Transverse colon (tissue), 4 donors: ENCODE data around the gene OR5T3. TPM values are rescaled to one million over a fixed set of nuclear protein-coding genes. Genes with fewer than 3 reads are reported as not detected.
"Not testable (repeated sequence)": the region's sequence is repeated elsewhere in the genome, so short reads cannot be mapped to it uniquely, and the experiment has no call there.

ENCODE experiments used
- DNase-seq: peaks from one replicate; pipeline ENCODE4 v3.0.0-alpha.2; 2019
- H3K27ac ChIP-seq, 4 donors: fragments of 200-600 bp; sonication (generic); 2 replicates each; pipeline ENCODE4 v1.5.1; 2016 to 2018; ENCODE audit warnings: inconsistent platforms in 4 of 4
- H3K27me3 ChIP-seq: fragments of 200-600 bp; sonication (generic); 2 replicates; pipeline ENCODE4 v1.5.1; 2017; ENCODE audit warnings: inconsistent platforms
- H3K36me3 ChIP-seq, 4 donors: fragments of 200-600 bp; sonication (generic); 2 replicates each; pipeline ENCODE4 v1.5.1; 2017 to 2019; ENCODE audit warnings: inconsistent platforms in 4 of 4
- H3K4me1 ChIP-seq, 4 donors: fragments of 200-600 bp; sonication (generic); 2 replicates each; pipeline ENCODE4 v1.5.1; 2017 to 2020; ENCODE audit warnings: inconsistent platforms in 4 of 4
- H3K4me3 ChIP-seq, 4 donors: fragments of 200-600 bp; sonication (generic); 1 replicate in 1 of 4; 2 replicates in 3 of 4; pipeline versions ENCODE4 v1.5.1 to v1.6.1; 2017 to 2019; ENCODE audit warnings: inconsistent platforms in 4 of 4
- H3K9me3 ChIP-seq, 2 donors: fragments of 200-600 bp; sonication (generic); 2 replicates each; pipeline ENCODE4 v1.5.1; 2017 to 2019; ENCODE audit warnings: inconsistent platforms in 2 of 2
- EP300 ChIP-seq: sonication (generic); formaldehyde crosslinking; IDR thresholded peaks from one replicate; pipeline ENCODE4 v1.6.1; 2017; ENCODE audit warnings: antibody characterized with exemption, low read depth
- POLR2A ChIP-seq: fragments of 450-650 bp; IDR thresholded peaks from one replicate; pipeline ENCODE4 v1.6.1; 2016; ENCODE audit warnings: antibody characterized with exemption, mild to moderate bottlenecking, moderate library complexity
- POLR2AphosphoS5 ChIP-seq, 3 donors: sonication (generic); formaldehyde crosslinking; IDR thresholded peaks; one replicate each; pipeline ENCODE4 v1.6.1; 2016; ENCODE audit warnings: antibody characterized with exemption in 3 of 3
- WGBS, 2 donors: methylation state at CpG; one replicate each; pipeline ENCODE4 v1.1.5; 2018; ENCODE audit warnings: low coverage in 1 of 2; 5-methylcytosine and 5-hydroxymethylcytosine counted together
- in situ Hi-C, 4 donors: fragments of 200-750 bp; cut with MboI; loops; one replicate each; pipeline versions ENCODE4 v1.15.0 to v1.15.1; 2017; ENCODE audit warnings: low sequenced_read_pairs in 3 of 4, low pct_ligation_motif_present in 1 of 4, low pct_unique_long_range_greater_than_20kb in 1 of 4
- intact Hi-C: fragments of 100-400 bp; cut with DNase I; formaldehyde crosslinking; loops from one replicate; pipeline ENCODE4 v1.15.1; 2023; ENCODE audit warnings: low total_unique reads
- total RNA-seq, 4 donors: library from RNA; depleted of rRNA; stranded (reverse); fragments of >200 nt; gene quantifications; one replicate each; pipeline ENCODE4 v1.1.0, GENCODE V29; 2016
- TF ChIP-seq, protein P1 (sequence below), 5 experiments: fragments of 200-600 bp in 3 of 5; fragments of 450-650 bp in 2 of 5; sonication (generic) in 3 of 5; IDR thresholded peaks; 1 replicate in 2 of 5; 2 replicates in 3 of 5; pipeline ENCODE4 v1.5.1; 2016 to 2017; ENCODE audit warnings: antibody characterized with exemption in 5 of 5, inconsistent platforms in 3 of 5, mild to moderate bottlenecking in 2 of 5, moderate library complexity in 1 of 5

The OR5T3 gene
- not detected for total RNA-seq

DNA sequence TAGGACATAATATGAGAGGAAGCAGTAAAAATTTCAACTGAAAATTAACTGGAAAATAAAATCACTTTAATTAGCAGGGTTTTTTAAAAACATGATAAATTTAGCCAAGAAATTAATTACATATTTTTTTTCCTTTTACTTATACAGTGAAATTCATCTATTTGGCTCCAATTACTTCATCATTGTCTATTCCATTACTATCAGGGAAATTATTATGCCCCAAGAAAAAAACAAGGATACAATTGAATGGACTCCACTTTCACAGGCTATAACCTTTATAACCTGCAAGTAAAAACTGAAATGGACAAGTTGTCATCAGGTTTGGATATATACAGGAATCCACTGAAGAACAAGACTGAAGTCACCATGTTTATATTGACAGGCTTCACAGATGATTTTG, at the start of gene OR5T3:
TSS of gene OR5T3 (plus strand) at position 301 of the 400 bp plus-strand sequence. CDS start at position 301, 0 bp downstream.
- Histone ChIP-seq H3K36me3 (no peaks in the 10 kb centered on the region), H3K9me3 (no peaks in the 10 kb centered on the region), H3K27ac (no peak within 1 kb of the TSS), H3K4me1 (no peaks in the 10 kb centered on the region), H3K27me3 (no peaks in the 10 kb centered on the region), H3K4me3 (no peak within 1 kb of the TSS)
- intact Hi-C loops: no loop called here
- no peak for DNase-seq
- in situ Hi-C loops: no loop called here
- no peak for TF ChIP-seq POLR2AphosphoS5 (IDR thresholded peaks at IDR 0.05)
- no peak for TF ChIP-seq POLR2A
- TF ChIP-seq, protein P1, sequence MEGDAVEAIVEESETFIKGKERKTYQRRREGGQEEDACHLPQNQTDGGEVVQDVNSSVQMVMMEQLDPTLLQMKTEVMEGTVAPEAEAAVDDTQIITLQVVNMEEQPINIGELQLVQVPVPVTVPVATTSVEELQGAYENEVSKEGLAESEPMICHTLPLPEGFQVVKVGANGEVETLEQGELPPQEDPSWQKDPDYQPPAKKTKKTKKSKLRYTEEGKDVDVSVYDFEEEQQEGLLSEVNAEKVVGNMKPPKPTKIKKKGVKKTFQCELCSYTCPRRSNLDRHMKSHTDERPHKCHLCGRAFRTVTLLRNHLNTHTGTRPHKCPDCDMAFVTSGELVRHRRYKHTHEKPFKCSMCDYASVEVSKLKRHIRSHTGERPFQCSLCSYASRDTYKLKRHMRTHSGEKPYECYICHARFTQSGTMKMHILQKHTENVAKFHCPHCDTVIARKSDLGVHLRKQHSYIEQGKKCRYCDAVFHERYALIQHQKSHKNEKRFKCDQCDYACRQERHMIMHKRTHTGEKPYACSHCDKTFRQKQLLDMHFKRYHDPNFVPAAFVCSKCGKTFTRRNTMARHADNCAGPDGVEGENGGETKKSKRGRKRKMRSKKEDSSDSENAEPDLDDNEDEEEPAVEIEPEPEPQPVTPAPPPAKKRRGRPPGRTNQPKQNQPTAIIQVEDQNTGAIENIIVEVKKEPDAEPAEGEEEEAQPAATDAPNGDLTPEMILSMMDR (IDR thresholded peaks at IDR 0.05): no peak
- no peak for TF ChIP-seq EP300

DNA sequence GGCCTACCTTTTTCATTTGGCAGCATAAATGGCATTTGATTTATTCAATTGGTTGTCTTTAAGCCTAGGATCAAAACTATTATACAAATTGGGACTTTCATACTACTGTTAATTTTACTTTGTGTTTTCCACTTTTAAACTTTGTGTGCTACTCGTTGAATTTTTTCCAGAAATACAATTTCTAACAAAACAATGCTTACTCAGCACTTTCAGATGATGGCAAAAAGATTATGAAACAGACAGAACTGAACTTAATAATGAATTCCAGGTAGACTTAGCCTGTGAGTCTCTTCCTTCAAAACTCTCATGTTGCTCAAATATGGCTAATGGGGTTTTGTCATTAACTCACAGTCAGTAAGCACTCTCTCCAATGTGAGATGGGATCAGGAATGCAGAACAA, 44.3 kb upstream of the OR5T3 start:
- Histone ChIP-seq H3K4me3 (no peak overlapping the region), H3K36me3 (no peaks in the 10 kb centered on the region), H3K27me3 (no peaks in the 10 kb centered on the region), H3K9me3 (no peaks in the 10 kb centered on the region), H3K4me1 (no peaks in the 10 kb centered on the region), H3K27ac (no peak overlapping the region)
- 40 to 78% methylated on average over 1 of the region's 1 CpG for WGBS, 2 donors
- TF ChIP-seq POLR2AphosphoS5 (IDR thresholded peaks at IDR 0.05): no peak
- no peak for DNase-seq
- in situ Hi-C loops: no loop called here
- intact Hi-C loops: no loop called here

DNA sequence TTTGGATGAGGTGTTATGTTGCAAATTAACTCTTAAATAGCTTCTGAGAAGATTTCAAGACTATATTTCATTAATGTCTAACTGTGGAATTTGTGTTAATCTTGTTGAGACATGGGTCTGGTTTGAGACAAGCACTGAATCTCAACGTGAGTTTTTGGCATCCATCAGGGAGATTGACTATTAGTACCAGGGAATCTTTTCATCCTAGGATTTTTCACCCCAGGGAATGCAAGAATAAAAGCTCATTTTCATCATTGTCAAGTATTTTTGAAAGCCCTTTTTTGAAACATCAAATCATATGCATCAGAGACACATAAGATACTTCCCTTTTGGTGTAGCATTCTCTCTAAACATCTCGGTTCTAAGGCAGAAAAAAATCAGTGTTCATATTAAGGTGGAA, 37.5 kb upstream of the OR5T3 start:
- no peak for DNase-seq
- Histone ChIP-seq H3K27ac (no peak overlapping the region), H3K4me3 (no peak overlapping the region), H3K27me3 (no peaks in the 10 kb centered on the region), H3K9me3 (no peaks in the 10 kb centered on the region), H3K4me1 (no peaks in the 10 kb centered on the region), H3K36me3 (no peaks in the 10 kb centered on the region)
- TF ChIP-seq POLR2AphosphoS5 (IDR thresholded peaks at IDR 0.05) (no peak), POLR2A (no peak), EP300 (no peak)
- TF ChIP-seq, protein P1 (IDR thresholded peaks at IDR 0.05): no peak
- WGBS, 2 donors: 71 to 78% methylated on average over 2 of the region's 2 CpGs
- intact Hi-C loops (loop anchor here (5.0 kb wide), 1 partner anchor 797 kb away; no protein-coding TSS in a partner anchor), in situ Hi-C loops (no loop called here)

DNA sequence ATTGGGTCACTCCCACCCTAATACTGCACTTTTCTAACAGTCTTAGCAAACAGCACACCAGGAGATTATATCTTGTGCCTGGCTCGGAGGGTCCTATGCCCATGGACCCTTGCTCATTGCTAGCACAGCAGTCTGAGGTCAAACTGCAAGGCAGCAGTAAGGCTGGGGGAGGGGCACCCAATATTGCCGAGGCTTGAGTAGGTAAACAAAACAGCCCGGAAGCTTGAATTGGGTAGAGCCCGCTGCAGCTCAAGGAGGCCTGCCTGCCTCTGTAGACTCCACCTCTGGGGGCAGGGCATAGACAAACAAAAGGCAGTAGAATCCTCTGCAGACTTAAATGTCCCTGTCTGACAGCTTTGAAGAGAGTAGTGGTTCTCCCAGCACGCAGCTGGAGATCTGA, 32.3 kb upstream of the OR5T3 start:
- H3K4me3 ChIP-seq, H3K4me1 ChIP-seq, H3K36me3 ChIP-seq, H3K27ac ChIP-seq, DNase-seq, H3K27me3 ChIP-seq, intact Hi-C loops, H3K9me3 ChIP-seq, in situ Hi-C loops: not testable (repeated sequence)
- 69% methylated on average over 5 of the region's 5 CpGs; no CpG with 5 or more reads in 1 of the 2 donors for WGBS, 2 donors

DNA sequence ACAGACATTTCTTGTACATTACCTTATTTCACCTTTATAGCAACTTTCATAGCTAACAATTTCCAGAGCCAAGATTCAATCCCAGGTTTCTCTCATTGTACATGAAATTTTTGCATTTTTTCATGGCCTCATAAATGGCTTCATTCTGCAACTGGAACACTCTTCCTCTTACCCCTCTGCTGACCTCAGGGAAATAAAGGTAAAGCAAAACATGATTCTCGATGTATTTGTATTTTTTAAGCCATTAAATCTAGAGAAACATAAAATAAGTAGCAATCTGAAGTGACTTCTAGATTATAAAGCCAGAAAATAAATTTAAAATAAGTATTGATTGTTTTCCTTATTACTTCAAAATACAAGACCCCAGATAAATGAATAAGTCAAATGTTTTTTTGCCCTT, 17.9 kb upstream of the OR5T3 start, which contains the start of gene OR5T2:
TSS of gene OR5T2 (minus strand) at position 101 of the 400 bp plus-strand sequence. CDS start 1,193 bp downstream, outside the sequence.
- H3K27me3 ChIP-seq: no peaks in the 10 kb centered on the region
- H3K36me3 ChIP-seq: no peaks in the 10 kb centered on the region
- 43 to 71% methylated on average over 1 of the region's 1 CpG for WGBS, 2 donors
- H3K27ac ChIP-seq: no peak within 1 kb of the TSS
- in situ Hi-C loops (no loop called here), intact Hi-C loops (no loop called here)
- no peaks in the 10 kb centered on the region for H3K4me1 ChIP-seq
- no peaks in the 10 kb centered on the region for H3K9me3 ChIP-seq
- TF ChIP-seq, protein P1 (IDR thresholded peaks at IDR 0.05): no peak
- TF ChIP-seq POLR2A (no peak), POLR2AphosphoS5 (IDR thresholded peaks at IDR 0.05) (no peak), EP300 (no peak)
- DNase-seq: no peak
- no peak within 1 kb of the TSS for H3K4me3 ChIP-seq
